Measurements from ENCODE around the gene MISP.

MISP gene

GRCh38 chr19:798415-799075 lies 47.6 kb downstream of the MISP start:
- no peak for DNase-seq

GRCh38 chr19:799076-799881 lies 48.4 kb downstream of the MISP start:
- no peak for DNase-seq

- no peak for DNase-seq
Observed at GRCh38 chr19:800360-801029, 49.6 kb downstream of the MISP start.

GRCh38 chr19:801030-801860 lies 50.3 kb downstream of the MISP start:
- no peak for DNase-seq

GRCh38 chr19:801861-802497 lies 51.1 kb downstream of the MISP start:
- DNase-seq = no peak

GRCh38 chr19:802498-803098 lies 51.7 kb downstream of the MISP start:
- no peak for DNase-seq

GRCh38 chr19:803099-803561 lies 52.2 kb downstream of the MISP start:
- DNase-seq = no peak

GRCh38 chr19:803686-804418 lies 52.9 kb downstream of the MISP start:
- no peak for DNase-seq

- no peak for DNase-seq
Observed at GRCh38 chr19:804419-805165, 53.7 kb downstream of the MISP start.

GRCh38 chr19:805166-805551 lies 54.2 kb downstream of the MISP start:
- no peak for DNase-seq

- DNase-seq = no peak
Observed at GRCh38 chr19:805600-806550, 55.0 kb downstream of the MISP start.

GRCh38 chr19:806815-807421 lies 56.0 kb downstream of the MISP start:
- no peak for DNase-seq

- DNase-seq = no peak
Observed at GRCh38 chr19:807627-808422, 56.9 kb downstream of the MISP start.

GRCh38 chr19:808423-808775 lies 57.5 kb downstream of the MISP start:
- DNase-seq = no peak

GRCh38 chr19:810077-810855 lies 59.4 kb downstream of the MISP start:
- no peak for DNase-seq

- DNase-seq = no peak
Observed at GRCh38 chr19:810883-811489, 60.1 kb downstream of the MISP start.

Data from NK-92 treated with Interleukin-12 subunit alpha and Interleukin-12 subunit beta, amount 100 ng/mL, for 24 hours (cell line).